Keratinocyte (primary cell): ENCODE measurements around the gene JAM3.

Experiments used
- EZH2 ChIP-seq: IDR thresholded peaks from one replicate; pipeline ENCODE4 v1.6.1; 2012; ENCODE audit warnings: inconsistent platforms, mild to moderate bottlenecking, low read length, moderate library complexity
- TF ChIP-seq, protein P1 (sequence below), 3 experiments: IDR thresholded peaks in 1 of 3; conservative IDR thresholded peaks in 1 of 3; optimal IDR thresholded peaks in 1 of 3; 2 replicates in 2 of 3; 3 replicates in 1 of 3; pipeline versions ENCODE3 to v1.5.1; 2011; ENCODE audit warnings: low read length in 3 of 3, mild to moderate bottlenecking in 3 of 3, moderate library complexity in 2 of 3, control low read depth in 1 of 3, inconsistent platforms in 1 of 3; ENCODE audit not compliant: insufficient read depth in 2 of 3; ENCODE audit errors: extremely low read depth in 1 of 3

GRCh38 chr11:134139303-134139872, 70.5 kb downstream of the JAM3 start:
- no peak for TF ChIP-seq EZH2
- TF ChIP-seq, protein P1, sequence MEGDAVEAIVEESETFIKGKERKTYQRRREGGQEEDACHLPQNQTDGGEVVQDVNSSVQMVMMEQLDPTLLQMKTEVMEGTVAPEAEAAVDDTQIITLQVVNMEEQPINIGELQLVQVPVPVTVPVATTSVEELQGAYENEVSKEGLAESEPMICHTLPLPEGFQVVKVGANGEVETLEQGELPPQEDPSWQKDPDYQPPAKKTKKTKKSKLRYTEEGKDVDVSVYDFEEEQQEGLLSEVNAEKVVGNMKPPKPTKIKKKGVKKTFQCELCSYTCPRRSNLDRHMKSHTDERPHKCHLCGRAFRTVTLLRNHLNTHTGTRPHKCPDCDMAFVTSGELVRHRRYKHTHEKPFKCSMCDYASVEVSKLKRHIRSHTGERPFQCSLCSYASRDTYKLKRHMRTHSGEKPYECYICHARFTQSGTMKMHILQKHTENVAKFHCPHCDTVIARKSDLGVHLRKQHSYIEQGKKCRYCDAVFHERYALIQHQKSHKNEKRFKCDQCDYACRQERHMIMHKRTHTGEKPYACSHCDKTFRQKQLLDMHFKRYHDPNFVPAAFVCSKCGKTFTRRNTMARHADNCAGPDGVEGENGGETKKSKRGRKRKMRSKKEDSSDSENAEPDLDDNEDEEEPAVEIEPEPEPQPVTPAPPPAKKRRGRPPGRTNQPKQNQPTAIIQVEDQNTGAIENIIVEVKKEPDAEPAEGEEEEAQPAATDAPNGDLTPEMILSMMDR (optimal IDR thresholded peaks at IDR 0.05 in 1 of 3, IDR thresholded peaks at IDR 0.05 in 1 of 3, conservative IDR thresholded peaks at IDR 0.05 in 1 of 3; ENCODE audit: extremely low read depth in 1 of 3, insufficient read depth in 2 of 3, low read length in 3 of 3), result no peak
